ENCODE data around the gene RPS27A. TPM values are rescaled to one million over a fixed set of nuclear protein-coding genes. Genes with fewer than 3 reads are reported as not detected.
"Not testable (repeated sequence)": the region's sequence is repeated elsewhere in the genome, so short reads cannot be mapped to it uniquely, and the experiment has no call there.

RPS27A gene
- polyA plus RNA-seq, 1 donor from 2014 or later, result 1,842 TPM

DNA sequence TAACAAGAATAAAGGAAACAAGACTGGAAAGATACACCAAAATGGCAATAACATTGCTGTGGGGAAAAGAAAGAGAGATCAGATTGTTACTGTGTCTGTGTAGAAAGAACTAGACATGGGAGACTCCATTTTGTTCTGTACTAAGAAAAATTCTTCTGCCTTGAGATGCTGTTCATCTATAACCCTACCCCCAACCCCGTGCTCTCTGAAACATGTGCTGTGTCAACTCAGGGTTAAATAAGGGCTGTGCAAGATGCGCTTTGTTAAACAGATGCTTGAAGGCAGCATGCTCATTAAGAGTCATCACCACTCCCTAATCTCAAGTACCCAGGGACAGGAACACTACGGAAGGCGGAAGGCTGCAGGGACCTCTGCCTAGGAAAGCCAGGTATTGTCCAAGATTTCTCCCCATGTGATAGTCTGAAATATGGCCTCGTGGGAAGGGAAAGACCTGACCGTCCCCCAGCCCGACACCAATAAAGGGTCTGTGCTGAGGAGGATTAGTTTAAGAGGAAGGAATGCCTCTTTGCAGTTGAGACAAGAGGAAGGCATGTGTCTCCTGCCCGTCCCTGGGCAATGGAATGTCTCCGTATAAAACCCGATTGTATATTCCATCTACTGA is 46.8 kb downstream of the RPS27A start:
- not testable (repeated sequence) for H3K9me3 ChIP-seq (ENCODE audit: low read length); H3K79me2 ChIP-seq (replicated peaks; ENCODE audit: insufficient read depth, low read length); H3K27ac ChIP-seq (ENCODE audit: low read length); H3K36me3 ChIP-seq (ENCODE audit: insufficient read depth, low read length); H3K9me2 ChIP-seq (ENCODE audit: insufficient read depth, low read length); H4K20me1 ChIP-seq (ENCODE audit: insufficient read depth); H3K4me3 ChIP-seq (ENCODE audit: low read length); H2AFZ ChIP-seq (ENCODE audit: low read depth, low read length); H3F3A ChIP-seq (ENCODE audit: insufficient read depth, low read length, poor library complexity, severe bottlenecking); H3K4me2 ChIP-seq (ENCODE audit: low read length); H3K27me3 ChIP-seq (ENCODE audit: insufficient read depth, low read depth, low read length); H3K9ac ChIP-seq (ENCODE audit: low read length)

DNA sequence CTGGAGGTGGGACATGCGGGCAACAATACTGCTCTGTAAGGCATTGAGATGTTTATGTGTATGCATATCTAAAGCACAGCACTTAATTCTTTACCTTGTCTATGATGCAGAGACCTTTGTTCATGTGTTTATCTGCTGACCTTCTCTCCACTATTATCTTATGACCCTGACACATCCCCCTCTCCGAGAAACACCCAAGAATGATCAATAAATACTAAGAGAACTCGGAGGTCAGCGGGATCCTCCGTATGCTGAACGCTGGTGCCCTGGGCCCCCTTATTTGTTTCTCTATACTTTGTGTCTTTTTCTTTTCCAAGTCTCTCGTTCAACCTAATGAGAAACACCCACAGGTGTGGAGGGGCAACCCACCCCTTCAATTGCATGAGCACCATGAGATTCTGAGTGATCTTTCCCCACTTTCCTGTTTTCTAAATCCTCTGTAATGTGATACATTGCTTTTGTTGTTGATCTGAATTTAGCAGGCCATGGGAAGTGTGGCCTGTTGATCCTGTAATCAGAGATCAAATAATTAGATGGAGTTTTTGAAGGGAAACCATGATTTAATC is 47.5 kb downstream of the RPS27A start:
- not testable (repeated sequence) for H4K20me1 ChIP-seq (ENCODE audit: insufficient read depth)

DNA sequence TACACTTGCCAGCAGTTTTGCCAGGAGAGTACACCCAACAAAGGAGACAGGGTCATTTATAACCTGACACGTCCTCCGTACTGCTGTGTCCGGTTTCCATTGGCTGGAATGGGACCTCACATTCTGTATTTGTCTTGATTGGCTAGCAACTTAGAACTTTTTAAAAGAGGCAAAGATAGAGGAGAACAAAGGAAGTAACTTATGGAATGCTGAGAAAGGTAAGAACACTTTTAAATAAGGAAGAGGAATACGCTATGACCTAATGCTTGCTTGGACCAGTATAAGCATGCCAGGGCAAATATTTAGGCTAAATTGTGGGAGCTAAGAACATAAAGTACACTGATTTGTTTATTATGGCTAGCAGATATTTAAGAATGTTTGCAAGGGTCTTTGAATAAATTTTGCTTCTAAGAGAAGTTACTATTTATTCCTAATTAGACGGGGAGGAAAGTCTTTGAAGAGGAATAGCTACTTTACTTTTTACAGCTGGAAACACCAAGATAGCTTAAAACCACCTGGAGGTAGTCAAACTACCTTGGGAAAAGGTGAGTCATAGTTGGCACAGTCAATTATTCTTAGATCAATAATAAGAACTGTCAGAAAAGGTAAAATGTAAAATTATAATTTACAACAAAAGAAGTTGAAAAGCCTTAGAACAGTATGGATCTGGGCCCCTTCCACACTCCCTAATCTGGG is 48.5 kb downstream of the RPS27A start:
- not testable (repeated sequence) for H3K27me3 ChIP-seq (ENCODE audit: insufficient read depth, low read depth, low read length); H3K9me3 ChIP-seq (ENCODE audit: low read length); H3K27ac ChIP-seq (ENCODE audit: low read length); H4K20me1 ChIP-seq (ENCODE audit: insufficient read depth); H3K4me3 ChIP-seq (ENCODE audit: low read length); H3K4me2 ChIP-seq (ENCODE audit: low read length); H3K9ac ChIP-seq (ENCODE audit: low read length); H3F3A ChIP-seq (ENCODE audit: insufficient read depth, low read length, poor library complexity, severe bottlenecking); H3K36me3 ChIP-seq (ENCODE audit: insufficient read depth, low read length); H3K79me2 ChIP-seq (replicated peaks; ENCODE audit: insufficient read depth, low read length); H2AFZ ChIP-seq (ENCODE audit: low read depth, low read length); H3K9me2 ChIP-seq (ENCODE audit: insufficient read depth, low read length)

More for the DNA sequence above, 47.5 kb downstream of the RPS27A start:
- H3K4me3 ChIP-seq (ENCODE audit: low read length); H3F3A ChIP-seq (ENCODE audit: insufficient read depth, low read length, poor library complexity, severe bottlenecking); H3K27me3 ChIP-seq (ENCODE audit: insufficient read depth, low read depth, low read length); H3K9me3 ChIP-seq (ENCODE audit: low read length); H3K4me2 ChIP-seq (ENCODE audit: low read length); H3K27ac ChIP-seq (ENCODE audit: low read length); H2AFZ ChIP-seq (ENCODE audit: low read depth, low read length); H3K79me2 ChIP-seq (replicated peaks; ENCODE audit: insufficient read depth, low read length); H3K9me2 ChIP-seq (ENCODE audit: insufficient read depth, low read length); H3K36me3 ChIP-seq (ENCODE audit: insufficient read depth, low read length); H3K9ac ChIP-seq (ENCODE audit: low read length): not testable (repeated sequence)

DNA sequence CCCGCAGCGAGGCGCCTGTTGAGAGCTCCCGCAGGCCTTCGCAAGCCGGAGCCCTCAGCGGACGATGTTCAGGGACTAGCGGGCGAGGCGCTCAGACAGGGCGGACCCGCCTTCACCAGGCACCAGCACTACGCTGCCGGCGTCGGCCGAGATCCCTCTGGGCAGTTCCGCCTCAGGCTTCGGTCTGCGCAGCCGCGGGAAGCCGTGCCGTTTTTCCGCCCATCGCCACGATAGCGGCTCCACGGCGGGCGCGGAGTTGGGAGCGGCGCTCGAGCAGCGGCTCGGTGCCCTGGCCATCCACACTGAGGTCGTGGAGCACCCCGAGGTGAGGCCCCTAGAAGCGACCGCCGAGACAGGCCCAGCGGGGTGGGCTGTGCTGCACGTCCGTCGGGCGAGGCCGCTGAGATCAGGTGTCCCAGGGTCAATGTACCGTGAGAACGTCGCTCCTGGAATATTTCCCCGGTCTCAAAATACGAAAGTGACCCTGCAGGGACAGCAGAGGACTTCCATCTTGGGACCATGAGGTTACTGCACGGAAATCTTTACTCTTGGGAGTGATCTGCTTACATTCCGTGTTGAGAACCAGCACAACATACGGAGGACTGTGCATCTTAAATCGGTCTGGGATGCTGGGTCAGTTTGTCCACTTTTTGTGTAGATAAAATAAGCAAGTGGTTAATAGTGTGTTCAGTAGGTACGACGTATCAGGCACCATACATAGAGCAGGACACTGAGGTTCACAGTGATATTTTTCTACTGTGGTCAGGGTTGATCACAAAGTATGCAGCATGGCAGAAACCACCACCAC is 49.8 kb downstream of the RPS27A start:
- H2AFZ ChIP-seq (ENCODE audit: low read depth, low read length), result no peak overlapping the region
- no peak overlapping the region for H3K4me2 ChIP-seq (ENCODE audit: low read length)
- no peaks in the 10 kb centered on the region for H4K20me1 ChIP-seq (ENCODE audit: insufficient read depth)

DNA sequence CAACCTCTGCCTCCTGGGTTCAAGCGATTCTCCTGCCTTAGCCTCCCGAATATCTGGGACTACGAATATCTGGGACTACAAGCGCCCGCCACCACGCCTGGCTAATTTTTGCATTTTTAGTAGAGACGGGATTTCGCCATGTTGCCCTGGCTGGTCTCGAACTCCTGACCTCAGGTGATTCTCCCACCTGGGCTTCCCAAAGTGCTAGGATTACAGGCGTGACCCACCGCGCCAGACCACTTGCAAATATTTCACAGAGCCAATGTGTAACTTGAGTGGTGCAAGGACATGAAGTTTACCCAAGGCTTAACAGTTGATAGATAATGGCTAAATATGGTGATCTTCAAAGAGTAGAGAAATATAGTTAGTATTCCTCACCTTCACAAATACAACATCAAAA is 50.6 kb downstream of the RPS27A start:
- no peaks in the 10 kb centered on the region for H3K9me2 ChIP-seq (ENCODE audit: insufficient read depth, low read length)
- no peak overlapping the region for H3K4me3 ChIP-seq (ENCODE audit: low read length)
- no peaks in the 10 kb centered on the region for H3K9me3 ChIP-seq (ENCODE audit: low read length)
- H3K27ac ChIP-seq (ENCODE audit: low read length), result no peak overlapping the region
- H4K20me1 ChIP-seq (ENCODE audit: insufficient read depth), result no peaks in the 10 kb centered on the region
- H3K27me3 ChIP-seq (ENCODE audit: insufficient read depth, low read depth, low read length), result no peaks in the 10 kb centered on the region
- H3F3A ChIP-seq (ENCODE audit: insufficient read depth, low read length, poor library complexity, severe bottlenecking), result no peaks in the 10 kb centered on the region
- no peaks in the 10 kb centered on the region for H3K79me2 ChIP-seq (replicated peaks; ENCODE audit: insufficient read depth, low read length)
- no peak overlapping the region for H2AFZ ChIP-seq (ENCODE audit: low read depth, low read length)
- no peak overlapping the region for H3K4me2 ChIP-seq (ENCODE audit: low read length)
- no peaks in the 10 kb centered on the region for H3K36me3 ChIP-seq (ENCODE audit: insufficient read depth, low read length)
- H3K9ac ChIP-seq (ENCODE audit: low read length), result no peak overlapping the region
- TF ChIP-seq EP300 (conservative IDR thresholded peaks at IDR 0.05; ENCODE audit: poor library complexity, severe bottlenecking) (no peak), EZH2 (IDR thresholded peaks at IDR 0.05; ENCODE audit: borderline replicate concordance, insufficient read depth, low read length, poor library complexity, severe bottlenecking) (no peak), POLR2AphosphoS5 (IDR thresholded peaks at IDR 0.05) (no peak), SMC3 (conservative IDR thresholded peaks at IDR 0.05; ENCODE audit: poor library complexity) (no peak), TAF1 (IDR thresholded peaks at IDR 0.05; ENCODE audit: low read depth) (no peak)
- TF ChIP-seq, protein P1, sequence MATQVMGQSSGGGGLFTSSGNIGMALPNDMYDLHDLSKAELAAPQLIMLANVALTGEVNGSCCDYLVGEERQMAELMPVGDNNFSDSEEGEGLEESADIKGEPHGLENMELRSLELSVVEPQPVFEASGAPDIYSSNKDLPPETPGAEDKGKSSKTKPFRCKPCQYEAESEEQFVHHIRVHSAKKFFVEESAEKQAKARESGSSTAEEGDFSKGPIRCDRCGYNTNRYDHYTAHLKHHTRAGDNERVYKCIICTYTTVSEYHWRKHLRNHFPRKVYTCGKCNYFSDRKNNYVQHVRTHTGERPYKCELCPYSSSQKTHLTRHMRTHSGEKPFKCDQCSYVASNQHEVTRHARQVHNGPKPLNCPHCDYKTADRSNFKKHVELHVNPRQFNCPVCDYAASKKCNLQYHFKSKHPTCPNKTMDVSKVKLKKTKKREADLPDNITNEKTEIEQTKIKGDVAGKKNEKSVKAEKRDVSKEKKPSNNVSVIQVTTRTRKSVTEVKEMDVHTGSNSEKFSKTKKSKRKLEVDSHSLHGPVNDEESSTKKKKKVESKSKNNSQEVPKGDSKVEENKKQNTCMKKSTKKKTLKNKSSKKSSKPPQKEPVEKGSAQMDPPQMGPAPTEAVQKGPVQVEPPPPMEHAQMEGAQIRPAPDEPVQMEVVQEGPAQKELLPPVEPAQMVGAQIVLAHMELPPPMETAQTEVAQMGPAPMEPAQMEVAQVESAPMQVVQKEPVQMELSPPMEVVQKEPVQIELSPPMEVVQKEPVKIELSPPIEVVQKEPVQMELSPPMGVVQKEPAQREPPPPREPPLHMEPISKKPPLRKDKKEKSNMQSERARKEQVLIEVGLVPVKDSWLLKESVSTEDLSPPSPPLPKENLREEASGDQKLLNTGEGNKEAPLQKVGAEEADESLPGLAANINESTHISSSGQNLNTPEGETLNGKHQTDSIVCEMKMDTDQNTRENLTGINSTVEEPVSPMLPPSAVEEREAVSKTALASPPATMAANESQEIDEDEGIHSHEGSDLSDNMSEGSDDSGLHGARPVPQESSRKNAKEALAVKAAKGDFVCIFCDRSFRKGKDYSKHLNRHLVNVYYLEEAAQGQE (IDR thresholded peaks at IDR 0.05; ENCODE audit: borderline replicate concordance), result no peak

More for the DNA sequence above, 49.8 kb downstream of the RPS27A start:
- Histone ChIP-seq H3K4me3 (ENCODE audit: low read length) (peak overlapping the region; percentile 65), H3K79me2 (replicated peaks; ENCODE audit: insufficient read depth, low read length) (no peaks in the 10 kb centered on the region), H3K27ac (ENCODE audit: low read length) (no peak overlapping the region), H3K9me2 (ENCODE audit: insufficient read depth, low read length) (no peaks in the 10 kb centered on the region), H3K9me3 (ENCODE audit: low read length) (no peaks in the 10 kb centered on the region), H3K9ac (ENCODE audit: low read length) (peak overlapping the region; percentile 44), H3K36me3 (ENCODE audit: insufficient read depth, low read length) (no peaks in the 10 kb centered on the region), H3F3A (ENCODE audit: insufficient read depth, low read length, poor library complexity, severe bottlenecking) (no peaks in the 10 kb centered on the region), H3K27me3 (ENCODE audit: insufficient read depth, low read depth, low read length) (no peaks in the 10 kb centered on the region)
- TF ChIP-seq EZH2 (IDR thresholded peaks at IDR 0.05; ENCODE audit: borderline replicate concordance, insufficient read depth, low read length, poor library complexity, severe bottlenecking) (no peak), POLR2AphosphoS5 (IDR thresholded peaks at IDR 0.05) (peak; percentile 43)

Data from neural cell (in vitro differentiated cells).